Measurements from ENCODE around the gene DLGAP4.

Gene DLGAP4

DNA sequence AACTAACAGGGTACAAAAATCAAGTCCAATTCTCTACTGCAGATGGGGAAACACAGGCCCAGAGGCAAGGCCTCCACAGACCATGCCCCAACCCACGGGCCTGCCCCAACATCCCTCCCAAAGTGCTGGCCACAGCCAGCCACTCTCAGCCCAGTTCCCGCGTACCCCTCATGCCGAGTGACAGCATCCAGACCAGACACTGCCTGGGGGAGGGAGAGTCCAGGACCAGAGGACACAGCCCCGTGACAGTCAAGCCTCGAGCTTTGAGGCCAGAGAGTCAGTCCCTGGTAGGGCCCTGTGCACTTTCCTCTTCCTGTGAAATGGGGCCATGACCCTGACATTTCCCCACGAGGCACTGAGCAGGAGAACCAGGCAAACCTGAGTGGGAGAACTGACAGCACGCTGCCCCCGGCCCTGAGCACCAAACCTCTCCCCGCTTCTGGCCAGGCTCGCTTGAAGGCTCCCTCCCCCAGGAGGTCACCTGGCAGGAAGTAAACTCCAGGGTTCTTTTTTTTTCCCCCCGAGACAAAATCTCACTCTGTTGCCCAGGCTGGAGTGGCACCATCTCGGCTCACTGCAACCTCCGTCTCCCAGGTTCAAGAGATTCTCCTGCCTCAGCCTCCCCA, 240.1 kb downstream of the DLGAP4 start:
- TF ChIP-seq, protein P1, sequence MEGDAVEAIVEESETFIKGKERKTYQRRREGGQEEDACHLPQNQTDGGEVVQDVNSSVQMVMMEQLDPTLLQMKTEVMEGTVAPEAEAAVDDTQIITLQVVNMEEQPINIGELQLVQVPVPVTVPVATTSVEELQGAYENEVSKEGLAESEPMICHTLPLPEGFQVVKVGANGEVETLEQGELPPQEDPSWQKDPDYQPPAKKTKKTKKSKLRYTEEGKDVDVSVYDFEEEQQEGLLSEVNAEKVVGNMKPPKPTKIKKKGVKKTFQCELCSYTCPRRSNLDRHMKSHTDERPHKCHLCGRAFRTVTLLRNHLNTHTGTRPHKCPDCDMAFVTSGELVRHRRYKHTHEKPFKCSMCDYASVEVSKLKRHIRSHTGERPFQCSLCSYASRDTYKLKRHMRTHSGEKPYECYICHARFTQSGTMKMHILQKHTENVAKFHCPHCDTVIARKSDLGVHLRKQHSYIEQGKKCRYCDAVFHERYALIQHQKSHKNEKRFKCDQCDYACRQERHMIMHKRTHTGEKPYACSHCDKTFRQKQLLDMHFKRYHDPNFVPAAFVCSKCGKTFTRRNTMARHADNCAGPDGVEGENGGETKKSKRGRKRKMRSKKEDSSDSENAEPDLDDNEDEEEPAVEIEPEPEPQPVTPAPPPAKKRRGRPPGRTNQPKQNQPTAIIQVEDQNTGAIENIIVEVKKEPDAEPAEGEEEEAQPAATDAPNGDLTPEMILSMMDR (IDR thresholded peaks at IDR 0.05; ENCODE audit: low read depth, low read length), result no peak
- in situ Hi-C loops (cut with HindIII; ENCODE audit: low sequenced_read_pairs), result no loop called here
- DNase-seq (ENCODE audit: low read depth, low spot score), result no peak
- H3K4me3 ChIP-seq (ENCODE audit: low read depth, low read length), result no peak overlapping the region

DNA sequence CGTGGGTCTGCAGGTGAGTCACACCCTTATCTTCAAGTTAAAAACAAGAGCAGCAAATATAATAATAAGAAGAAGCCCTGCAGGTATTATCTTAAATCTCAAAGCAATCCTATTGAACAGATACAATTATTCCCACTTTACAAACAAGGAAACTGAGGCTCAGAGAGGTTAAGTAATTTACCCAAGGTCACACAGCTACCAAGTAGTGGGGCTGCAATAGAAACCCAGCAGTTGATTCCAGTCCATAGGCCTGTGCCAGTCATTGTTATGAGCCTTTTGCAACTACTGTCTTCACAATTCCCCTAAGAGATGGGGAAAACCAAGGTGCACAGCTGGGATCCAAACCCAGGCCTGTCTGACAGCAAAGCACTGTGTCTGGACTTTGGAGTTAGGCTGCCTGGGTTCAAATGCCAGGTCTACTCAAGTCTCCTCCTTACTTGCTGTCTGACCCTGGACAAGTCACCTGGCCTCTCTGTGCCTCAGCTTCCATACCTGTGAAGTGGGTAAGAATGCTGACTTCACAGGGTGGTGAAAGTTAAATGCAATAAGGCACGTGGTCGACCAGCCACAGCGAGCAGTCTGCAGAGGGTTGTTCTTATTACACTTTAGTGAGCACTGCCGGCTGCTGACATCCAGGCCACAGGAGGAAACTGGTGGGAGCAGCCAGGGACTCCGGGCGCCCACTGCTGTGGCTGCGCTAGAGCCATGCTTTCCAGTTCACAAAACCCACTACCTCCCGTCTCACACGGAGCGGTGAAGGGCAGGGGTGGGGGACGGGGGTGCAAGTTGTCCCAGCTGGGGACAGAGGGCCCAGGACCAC, 241.3 kb downstream of the DLGAP4 start:
- TF ChIP-seq, protein P1 (IDR thresholded peaks at IDR 0.05; ENCODE audit: low read depth, low read length), result no peak
- H3K4me3 ChIP-seq (ENCODE audit: low read depth, low read length), result no peak overlapping the region
- DNase-seq (ENCODE audit: low read depth, low spot score), result no peak
- in situ Hi-C loops (cut with HindIII; ENCODE audit: low sequenced_read_pairs), result no loop called here

DNA sequence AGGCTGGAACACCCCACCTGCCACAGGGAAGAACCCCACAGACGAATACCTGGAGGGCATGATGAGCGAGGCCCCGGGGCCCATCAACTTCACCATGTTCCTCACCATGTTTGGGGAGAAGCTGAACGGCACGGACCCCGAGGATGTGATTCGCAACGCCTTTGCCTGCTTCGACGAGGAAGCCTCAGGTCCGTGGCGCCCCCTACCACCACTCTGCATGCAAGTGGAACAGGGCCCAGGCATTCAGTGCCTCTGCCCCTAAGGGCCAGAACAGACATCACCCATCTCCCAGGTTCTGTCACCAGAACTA, 241.8 kb downstream of the DLGAP4 start:
- TF ChIP-seq, protein P1 (IDR thresholded peaks at IDR 0.05; ENCODE audit: low read depth, low read length), result peak; percentile 45
- H3K4me3 ChIP-seq (ENCODE audit: low read depth, low read length), result no peak overlapping the region
- no peak for DNase-seq (ENCODE audit: low read depth, low spot score)
- in situ Hi-C loops (cut with HindIII; ENCODE audit: low sequenced_read_pairs), result no loop called here

DNA sequence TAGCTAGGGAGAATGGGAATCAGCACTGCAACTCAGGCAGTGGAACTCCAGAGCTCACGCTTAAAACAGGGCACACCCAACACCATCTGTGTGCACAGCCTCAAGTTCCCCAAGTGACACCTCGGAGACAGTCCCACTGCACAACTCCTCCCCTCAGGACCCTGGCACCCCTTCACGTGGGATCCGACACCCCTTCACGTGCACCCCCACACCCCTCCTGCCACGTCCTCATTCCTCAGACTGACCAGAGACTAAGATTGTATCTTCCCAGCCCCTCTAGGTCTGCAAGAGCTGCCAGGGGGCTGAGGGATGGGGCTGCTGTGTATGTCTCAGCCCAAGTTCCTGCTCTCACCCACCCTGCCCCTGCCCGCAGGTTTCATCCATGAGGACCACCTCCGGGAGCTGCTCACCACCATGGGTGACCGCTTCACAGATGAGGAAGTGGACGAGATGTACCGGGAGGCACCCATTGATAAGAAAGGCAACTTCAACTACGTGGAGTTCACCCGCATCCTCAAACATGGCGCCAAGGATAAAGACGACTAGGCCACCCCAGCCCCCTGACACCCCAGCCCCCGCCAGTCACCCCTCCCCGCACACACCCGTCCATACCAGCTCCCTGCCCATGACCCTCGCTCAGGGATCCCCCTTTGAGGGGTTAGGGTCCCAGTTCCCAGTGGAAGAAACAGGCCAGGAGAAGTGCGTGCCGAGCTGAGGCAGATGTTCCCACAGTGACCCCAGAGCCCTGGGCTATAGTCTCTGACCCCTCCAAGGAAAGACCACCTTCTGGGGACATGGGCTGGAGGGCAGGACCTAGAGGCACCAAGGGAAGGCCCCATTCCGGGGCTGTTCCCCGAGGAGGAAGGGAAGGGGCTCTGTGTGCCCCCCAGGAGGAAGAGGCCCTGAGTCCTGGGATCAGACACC, 242.8 kb downstream of the DLGAP4 start:
- H3K4me3 ChIP-seq (ENCODE audit: low read depth, low read length), result no peak overlapping the region
- TF ChIP-seq, protein P1 (IDR thresholded peaks at IDR 0.05; ENCODE audit: low read depth, low read length), result no peak
- in situ Hi-C loops (cut with HindIII; ENCODE audit: low sequenced_read_pairs), result no loop called here
- no peak for DNase-seq (ENCODE audit: low read depth, low spot score)

DNA sequence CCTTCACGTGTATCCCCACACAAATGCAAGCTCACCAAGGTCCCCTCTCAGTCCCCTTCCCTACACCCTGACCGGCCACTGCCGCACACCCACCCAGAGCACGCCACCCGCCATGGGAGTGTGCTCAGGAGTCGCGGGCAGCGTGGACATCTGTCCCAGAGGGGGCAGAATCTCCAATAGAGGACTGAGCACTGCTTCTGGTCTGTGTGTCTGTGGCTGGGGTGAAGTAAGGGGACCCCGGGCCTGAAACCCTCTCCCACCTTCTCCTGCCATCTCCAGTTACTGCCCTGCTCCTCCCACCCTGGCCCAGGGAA, 243.4 kb downstream of the DLGAP4 start:
- no peak for DNase-seq (ENCODE audit: low read depth, low spot score)
- no peak overlapping the region for H3K4me3 ChIP-seq (ENCODE audit: low read depth, low read length)
- TF ChIP-seq, protein P1 (IDR thresholded peaks at IDR 0.05; ENCODE audit: low read depth, low read length), result no peak
- in situ Hi-C loops (cut with HindIII; ENCODE audit: low sequenced_read_pairs), result no loop called here

DNA sequence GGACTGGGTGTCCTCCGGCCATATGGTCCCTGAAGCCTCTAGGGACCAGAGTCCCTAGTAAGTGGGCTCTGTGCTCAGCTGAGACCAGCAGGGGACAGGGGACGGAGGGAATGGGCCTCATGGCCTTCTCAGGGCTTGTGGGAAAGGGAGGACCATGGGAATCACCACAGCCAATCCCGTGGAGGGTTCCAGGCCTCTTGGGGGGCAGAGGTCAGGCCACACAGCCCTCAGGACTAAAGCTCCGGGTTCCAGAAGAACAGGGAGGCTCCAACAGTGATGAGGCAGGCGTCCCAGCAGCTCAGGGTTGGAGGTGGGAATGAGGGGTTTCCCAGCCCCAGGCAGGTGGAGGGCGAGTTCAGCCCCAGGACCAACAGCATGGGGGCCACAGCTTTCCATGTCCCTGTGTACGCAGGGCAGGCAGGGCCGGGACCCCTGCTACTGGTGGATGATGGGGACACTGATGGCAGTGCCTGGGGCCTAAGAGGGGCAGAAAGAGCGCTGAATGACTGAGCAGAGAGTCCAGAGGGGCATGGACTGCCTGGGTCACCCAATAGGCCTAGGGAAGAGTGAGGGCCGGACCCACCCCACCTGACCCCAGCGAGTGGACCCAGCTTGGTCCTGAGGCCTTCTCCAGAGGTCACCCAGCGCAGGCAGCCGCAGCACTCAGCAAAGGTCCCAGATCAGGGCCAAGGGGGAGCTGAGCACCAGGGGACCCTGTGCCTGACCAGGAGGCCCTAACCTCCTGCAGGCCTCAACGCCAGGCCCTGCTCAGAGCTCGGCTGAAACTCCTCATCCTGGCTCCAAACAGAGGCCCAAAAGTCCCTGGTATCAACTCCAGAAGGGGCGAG, 244.0 kb downstream of the DLGAP4 start:
- H3K4me3 ChIP-seq (ENCODE audit: low read depth, low read length), result no peak overlapping the region
- TF ChIP-seq, protein P1 (IDR thresholded peaks at IDR 0.05; ENCODE audit: low read depth, low read length), result no peak
- DNase-seq (ENCODE audit: low read depth, low spot score), result no peak
- in situ Hi-C loops (cut with HindIII; ENCODE audit: low sequenced_read_pairs), result no loop called here

Measured in astrocyte of the spinal cord (primary cell).